ENCODE data around the gene USP38.

- TF ChIP-seq CTCF (IDR thresholded peaks at IDR 0.05 in 8 of 11, conservative IDR thresholded peaks at IDR 0.05 in 3 of 11) (no peak), POLR2AphosphoS5 (IDR thresholded peaks at IDR 0.05) (no peak), POLR2A (IDR thresholded peaks at IDR 0.05) (no peak)
Observed at GRCh38 chr4:143224255-143224654, 39.5 kb downstream of the USP38 start.
